ENCODE measurements around the gene DTNB. TPM values are rescaled to one million over a fixed set of nuclear protein-coding genes. Genes with fewer than 3 reads are reported as not detected.

The DTNB gene
- total and polyA plus RNA-seq, 2 of the 4 experiments (the other 2 are of a cell fraction), result 3.8 to 5.3 TPM

GRCh38 chr2:25529034-25529433, 144.3 kb downstream of the DTNB start:
- Histone ChIP-seq H4K8ac (ENCODE audit: low read depth in 2 of 2, low read length in 2 of 2) (no peak overlapping the region), H3K27me3 (ENCODE audit: control insufficient read depth, insufficient read depth, low read length) (no peaks in the 10 kb centered on the region), H3K56ac (ENCODE audit: extremely low read depth, insufficient read depth, low read length) (no peak overlapping the region), H3K14ac (replicated peaks; ENCODE audit: low read depth, low read length) (no peak overlapping the region), H3K4me3 (ENCODE audit: insufficient read depth, low read depth, low read length) (no peak overlapping the region), H2BK5ac (ENCODE audit: low read depth, low read length, poor library complexity, severe bottlenecking) (no peak overlapping the region), H2BK20ac (ENCODE audit: low read depth, low read length) (no peak overlapping the region), H2AFZ (replicated peaks; ENCODE audit: low read length, poor library complexity) (no peak overlapping the region), H3K23ac (ENCODE audit: low read depth, low read length) (no peak overlapping the region), H2BK120ac (ENCODE audit: low read depth, low read length) (no peak overlapping the region), H3K9me1 (ENCODE audit: insufficient read depth, low read length) (no peaks in the 10 kb centered on the region), H4K20me1 (ENCODE audit: insufficient read depth, low read length) (no peaks in the 10 kb centered on the region), H4K5ac (ENCODE audit: low read depth, low read length) (no peak overlapping the region), H3K9ac (ENCODE audit: low read depth, low read length) (no peak overlapping the region), H3K4ac (ENCODE audit: low read depth, low read length) (no peak overlapping the region), H3K36me3 (ENCODE audit: control insufficient read depth, insufficient read depth, low read length) (no peaks in the 10 kb centered on the region), H2BK15ac (ENCODE audit: low read depth, low read length) (no peak overlapping the region), H3K27ac (ENCODE audit: insufficient read depth, low read length) (no peak overlapping the region), H3K79me1 (ENCODE audit: low read depth in 1 of 2, low read length in 2 of 2) (no peaks in the 10 kb centered on the region), H3K4me1 (ENCODE audit: control insufficient read depth, insufficient read depth, low read length) (no peaks in the 10 kb centered on the region), H3K9me3 (ENCODE audit: control insufficient read depth, insufficient read depth, low read length) (no peaks in the 10 kb centered on the region), H4K91ac (ENCODE audit: insufficient read depth, low read depth, low read length) (no peak overlapping the region), H2AK9ac (replicated peaks; ENCODE audit: low read depth, low read length, poor library complexity) (no peak overlapping the region), H2AK5ac (ENCODE audit: low read depth, low read length) (no peak overlapping the region), H3K18ac (ENCODE audit: low read depth, low read length) (no peak overlapping the region), H3K4me2 (ENCODE audit: low read depth, low read length) (no peak overlapping the region)
- in situ Hi-C loops (cut with MboI; ENCODE audit: low sequenced_read_pairs), result no loop called here
- ChIA-PET CTCF (interaction anchor here (0.8 kb wide), 1 partner anchor 25 kb away, joined by 3 read pairs; no protein-coding TSS in a partner anchor), POLR2A (ENCODE audit: unreplicated experiment) (no interaction called here)
- no TSS peak for BruUV-seq (replicated peaks)
- no peak for TF ChIP-seq USF2 (IDR thresholded peaks at IDR 0.05; ENCODE audit: low read depth, low read length)
- TF ChIP-seq FOS (IDR thresholded peaks at IDR 0.05; ENCODE audit: low read depth, low read length), result no peak
- TF ChIP-seq CHD1 (IDR thresholded peaks at IDR 0.05; ENCODE audit: low read depth, low read length), result no peak
- TF ChIP-seq CEBPB (IDR thresholded peaks at IDR 0.05; ENCODE audit: low read depth, low read length), result no peak
- TF ChIP-seq POLR2A (IDR thresholded peaks at IDR 0.05; ENCODE audit: low read depth, low read length), result no peak
- no peak for TF ChIP-seq MAFK (IDR thresholded peaks at IDR 0.05; ENCODE audit: low read depth, low read length)
- no peak for TF ChIP-seq NFE2L2 (IDR thresholded peaks at IDR 0.05; ENCODE audit: low read depth, low read length)
- no peak for TF ChIP-seq CTCF (conservative IDR thresholded peaks at IDR 0.05; ENCODE audit: low read depth, low read length)
- intact Hi-C loops (cut with micrococcal nuclease), result no loop called here
- no CpG with 5 or more reads among the region's 3 CpGs for WGBS, 2 experiments (ENCODE audit: extremely low coverage in 2 of 2, insufficient read length in 1 of 2)
- dilution Hi-C loops (cut with HindIII; ENCODE audit: low sequenced_read_pairs, unreplicated experiment), result no loop called here
- DNase-seq (no peak), ATAC-seq (ENCODE audit: low read depth) (no peak)
